Activated CD8-positive, alpha-beta memory T cell treated with anti-CD3 and anti-CD28 coated beads, Interleukin-2, amount 10 ng/mL, durations not matched to agents 7 days and 5 days (primary cell): ENCODE measurements around the gene LRRIQ4. TPM values are rescaled to one million over a fixed set of nuclear protein-coding genes. Genes with fewer than 3 reads are reported as not detected.

ENCODE experiments used
- ATAC-seq: fragments of 150-1000 bp; cut with Tn5 transposase; one replicate; pipeline ENCODE4 v1.10.0; 2021; ENCODE audit warnings: moderate library complexity
- CTCF ChIA-PET: fragments of 350-600 bp; sonication (Branson Sonifier 250); formaldehyde crosslinking; loops from one replicate; lab custom pipeline; 2021; ENCODE audit warnings: antibody characterized with exemption; lab: Charles Lee
- DNase-seq: peaks from one replicate; pipeline ENCODE4 v3.0.0-alpha.2; 2020
- H3K27ac Mint-ChIP-seq: one replicate; pipeline ENCODE4 v1.8.0; 2021; ENCODE audit warnings: mild to moderate bottlenecking, mixed read lengths
- H3K27me3 Mint-ChIP-seq: one replicate; pipeline ENCODE4 v1.8.0; 2021; ENCODE audit warnings: mixed read lengths
- H3K36me3 Mint-ChIP-seq: one replicate; pipeline ENCODE4 v1.8.0; 2021; ENCODE audit warnings: mild to moderate bottlenecking, mixed read lengths
- H3K4me1 Mint-ChIP-seq: one replicate; pipeline ENCODE4 v1.8.0; 2021; ENCODE audit warnings: mixed read lengths
- H3K4me3 Mint-ChIP-seq: one replicate; pipeline ENCODE4 v1.8.0; 2021; ENCODE audit warnings: mild to moderate bottlenecking, moderate library complexity, mixed read lengths
- H3K9me3 Mint-ChIP-seq: one replicate; pipeline ENCODE4 v1.8.0; 2022; ENCODE audit warnings: low read depth, mixed read lengths
- total RNA-seq, 2 experiments: library from RNA; stranded (reverse); gene quantifications; one replicate each; pipeline ENCODE4 v1.2.3, GENCODE V29; 2021

Gene LRRIQ4
- total RNA-seq, 2 experiments from 2014 or later, result 0.23 to 0.35 TPM

DNA sequence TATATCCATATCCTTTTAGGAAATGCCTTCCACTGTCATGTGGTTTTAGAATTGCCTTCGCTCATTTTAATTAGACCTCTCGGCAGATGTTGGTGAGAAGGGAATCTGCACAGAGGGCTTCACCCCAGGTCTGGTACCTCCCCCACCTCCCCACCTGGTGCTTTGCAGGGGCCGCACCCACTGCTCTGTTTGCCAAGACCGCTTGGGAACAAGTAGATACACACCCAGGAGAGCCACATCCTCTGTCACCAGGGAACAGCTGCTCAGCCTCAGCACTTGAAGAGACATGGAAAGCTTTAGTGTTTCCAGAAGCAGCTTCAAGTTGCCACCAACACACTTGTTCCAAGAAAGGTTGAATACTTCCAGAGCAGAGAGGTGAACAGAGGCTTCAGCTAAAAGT, 35.2 kb downstream of the LRRIQ4 start:
- CTCF ChIA-PET, result no interaction called here

DNA sequence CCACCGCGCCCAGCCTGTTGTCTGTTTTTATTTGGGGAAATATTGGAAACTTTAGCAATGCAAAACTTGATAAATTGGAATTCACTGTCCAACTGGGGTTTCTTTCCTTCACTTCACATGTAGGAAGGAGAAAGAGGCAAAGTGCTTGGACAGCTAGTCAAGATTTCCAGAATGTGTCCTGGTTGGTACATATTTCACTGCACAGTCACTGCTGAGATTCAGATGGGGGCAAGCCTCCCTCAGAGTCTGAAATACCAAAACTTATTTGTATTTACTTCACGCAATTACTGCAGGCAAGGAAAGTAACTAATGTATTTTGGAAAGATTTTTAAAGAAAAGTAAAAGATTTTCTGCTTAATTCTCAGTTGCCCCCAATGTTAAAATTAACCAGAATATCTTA, 36.1 kb downstream of the LRRIQ4 start:
- H3K36me3 Mint-ChIP-seq, result no peaks in the 10 kb centered on the region
- H3K27ac Mint-ChIP-seq, result no peak overlapping the region
- H3K27me3 Mint-ChIP-seq, result peaks cover 33% of the 10 kb centered on the region
- H3K9me3 Mint-ChIP-seq, result no peaks in the 10 kb centered on the region
- no peaks in the 10 kb centered on the region for H3K4me1 Mint-ChIP-seq
- no peak overlapping the region for H3K4me3 Mint-ChIP-seq
- DNase-seq (no peak), ATAC-seq (no peak)
- CTCF ChIA-PET, result no interaction called here

More for the DNA sequence above, 35.2 kb downstream of the LRRIQ4 start:
- H3K4me3 Mint-ChIP-seq, result no peak overlapping the region
- ATAC-seq (no peak), DNase-seq (no peak)
- no peaks in the 10 kb centered on the region for H3K36me3 Mint-ChIP-seq
- H3K27me3 Mint-ChIP-seq, result peaks cover 29% of the 10 kb centered on the region
- no peaks in the 10 kb centered on the region for H3K9me3 Mint-ChIP-seq
- no peaks in the 10 kb centered on the region for H3K4me1 Mint-ChIP-seq
- no peak overlapping the region for H3K27ac Mint-ChIP-seq

DNA sequence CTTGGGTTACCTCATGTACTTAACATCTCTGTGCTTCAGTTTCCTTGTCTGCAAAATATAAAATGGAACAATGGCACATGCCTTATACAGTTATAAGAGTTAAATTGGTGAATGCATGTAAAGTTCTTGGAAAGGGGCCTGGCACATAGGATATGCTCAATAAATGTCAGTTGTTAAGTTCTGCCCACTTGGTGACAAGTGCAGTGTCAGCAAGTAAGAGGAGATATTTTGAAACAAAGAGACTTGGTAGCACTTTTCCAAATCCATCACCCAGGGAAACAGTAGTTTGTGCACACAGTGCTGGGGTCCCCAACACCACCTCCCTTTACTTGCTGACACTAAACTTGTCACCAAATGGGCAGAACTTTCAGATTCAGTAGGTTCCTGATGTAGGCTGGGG, 37.9 kb downstream of the LRRIQ4 start:
- no peak overlapping the region for H3K27ac Mint-ChIP-seq
- H3K36me3 Mint-ChIP-seq, result no peaks in the 10 kb centered on the region
- no peak for ATAC-seq
- CTCF ChIA-PET, result no interaction called here
- peaks cover 38% of the 10 kb centered on the region for H3K27me3 Mint-ChIP-seq
- no peaks in the 10 kb centered on the region for H3K4me1 Mint-ChIP-seq
- no peak for DNase-seq
- H3K9me3 Mint-ChIP-seq, result no peaks in the 10 kb centered on the region
- no peak overlapping the region for H3K4me3 Mint-ChIP-seq

DNA sequence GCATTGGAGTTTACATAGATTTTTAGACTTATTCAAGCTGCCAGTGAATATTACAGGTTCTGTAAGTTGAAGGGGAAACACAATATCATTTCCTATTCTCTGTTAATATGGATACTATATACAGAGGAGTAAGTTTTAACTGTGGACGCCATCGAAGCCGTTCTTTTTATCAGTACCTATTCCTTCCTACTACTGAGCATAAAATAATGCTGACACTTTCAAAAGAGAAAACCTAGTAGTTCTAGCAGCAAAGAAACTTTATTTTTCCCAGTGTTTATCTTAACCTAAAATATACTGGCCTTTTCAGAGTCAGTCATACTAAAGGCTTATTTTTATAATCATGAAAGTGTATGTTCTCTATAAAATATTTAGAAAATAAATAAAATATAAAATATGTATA, 42.8 kb downstream of the LRRIQ4 start:
- DNase-seq (no peak), ATAC-seq (no peak)
- H3K36me3 Mint-ChIP-seq, result no peaks in the 10 kb centered on the region
- CTCF ChIA-PET, result no interaction called here
- no peak overlapping the region for H3K27ac Mint-ChIP-seq
- H3K27me3 Mint-ChIP-seq, result peaks cover 40% of the 10 kb centered on the region
- H3K9me3 Mint-ChIP-seq, result no peaks in the 10 kb centered on the region
- H3K4me3 Mint-ChIP-seq, result no peak overlapping the region
- H3K4me1 Mint-ChIP-seq, result no peaks in the 10 kb centered on the region

DNA sequence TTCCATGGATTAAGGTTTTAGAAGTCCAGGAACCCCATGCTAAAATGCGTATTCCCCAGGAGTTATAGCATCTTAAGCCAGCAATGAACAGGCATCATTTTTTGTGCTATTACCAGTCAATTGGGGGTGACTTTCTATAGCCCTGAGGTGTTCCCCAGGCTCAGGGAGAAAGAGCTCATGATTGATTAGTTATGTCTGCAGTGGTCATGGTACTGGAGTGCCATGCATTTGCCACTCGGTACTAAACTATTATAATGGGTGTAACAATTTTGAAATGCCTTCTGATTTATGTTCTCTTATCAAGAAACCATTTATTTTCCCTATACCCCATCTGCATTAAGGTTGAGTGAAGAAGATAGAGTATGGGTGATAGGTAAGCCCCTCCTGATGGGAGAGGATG, 45.1 kb downstream of the LRRIQ4 start:
- no peak for ATAC-seq
- Mint-ChIP-seq H3K4me1 (no peaks in the 10 kb centered on the region), H3K27ac (no peak overlapping the region), H3K9me3 (no peaks in the 10 kb centered on the region), H3K4me3 (no peak overlapping the region), H3K36me3 (no peaks in the 10 kb centered on the region), H3K27me3 (peaks cover 53% of the 10 kb centered on the region)
- CTCF ChIA-PET, result no interaction called here
- DNase-seq, result no peak

DNA sequence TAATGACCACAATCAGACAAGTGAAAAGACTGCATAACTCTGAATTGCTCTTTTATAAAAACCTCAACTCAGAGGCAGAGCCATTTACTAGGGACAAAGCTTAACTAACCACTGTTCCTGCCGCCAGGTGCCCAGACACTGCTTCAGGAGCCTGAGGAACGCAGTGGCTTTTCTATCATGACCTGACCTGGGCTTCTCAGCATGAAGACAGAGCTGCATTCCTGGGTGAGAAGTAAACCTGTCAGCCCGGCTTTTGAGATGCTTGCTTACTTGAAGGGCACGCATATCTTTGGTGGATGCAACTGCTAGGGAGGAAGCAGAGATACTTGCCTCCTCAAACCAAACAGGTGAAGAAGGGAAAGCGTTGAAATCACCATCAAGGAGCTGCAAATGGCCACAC, 49.2 kb downstream of the LRRIQ4 start:
- Mint-ChIP-seq H3K4me3 (no peak overlapping the region), H3K9me3 (no peaks in the 10 kb centered on the region), H3K27ac (no peak overlapping the region), H3K4me1 (peaks cover 19% of the 10 kb centered on the region), H3K27me3 (peaks cover 34% of the 10 kb centered on the region), H3K36me3 (no peaks in the 10 kb centered on the region)
- CTCF ChIA-PET, result interaction anchor here (0.6 to 2.8 kb wide), 7 partner anchors 16 to 192 kb away, joined by 3 to 14 read pairs (median 5); no protein-coding TSS in a partner anchor
- DNase-seq, result no peak
- ATAC-seq, result no peak

DNA sequence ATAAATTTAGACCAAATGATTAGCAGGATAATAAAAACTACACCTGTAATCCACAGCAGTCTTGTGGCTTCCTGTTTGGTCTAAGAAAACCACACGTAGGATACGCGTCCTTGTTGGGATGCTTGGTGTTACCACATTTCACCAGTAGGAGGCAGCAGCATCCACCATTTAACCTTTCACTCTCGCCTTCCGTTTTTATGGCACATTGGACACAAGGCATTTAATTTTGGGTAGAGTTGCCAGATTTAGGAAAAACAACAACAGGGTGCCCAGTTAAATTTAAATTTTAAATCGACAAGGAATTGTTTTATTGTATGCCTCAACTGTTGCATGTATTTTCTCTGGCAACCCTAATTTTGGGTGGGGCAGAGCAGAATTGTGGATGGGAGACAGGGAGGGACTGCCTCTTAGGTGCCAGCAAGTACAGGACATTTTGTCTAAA, 50.8 kb downstream of the LRRIQ4 start:
- CTCF ChIA-PET, result interaction anchor here (0.6 to 2.8 kb wide), 18 partner anchors 8 to 371 kb away, joined by 3 to 14 read pairs (median 4); partner anchors contain the start of gene SEC62
- H3K27ac Mint-ChIP-seq, result no peak overlapping the region
- peaks cover 22% of the 10 kb centered on the region for H3K27me3 Mint-ChIP-seq
- H3K4me3 Mint-ChIP-seq, result no peak overlapping the region
- DNase-seq (peak; percentile 72), ATAC-seq (peak; percentile 67)
- H3K36me3 Mint-ChIP-seq, result no peaks in the 10 kb centered on the region
- H3K9me3 Mint-ChIP-seq, result no peaks in the 10 kb centered on the region
- peaks cover 19% of the 10 kb centered on the region for H3K4me1 Mint-ChIP-seq

DNA sequence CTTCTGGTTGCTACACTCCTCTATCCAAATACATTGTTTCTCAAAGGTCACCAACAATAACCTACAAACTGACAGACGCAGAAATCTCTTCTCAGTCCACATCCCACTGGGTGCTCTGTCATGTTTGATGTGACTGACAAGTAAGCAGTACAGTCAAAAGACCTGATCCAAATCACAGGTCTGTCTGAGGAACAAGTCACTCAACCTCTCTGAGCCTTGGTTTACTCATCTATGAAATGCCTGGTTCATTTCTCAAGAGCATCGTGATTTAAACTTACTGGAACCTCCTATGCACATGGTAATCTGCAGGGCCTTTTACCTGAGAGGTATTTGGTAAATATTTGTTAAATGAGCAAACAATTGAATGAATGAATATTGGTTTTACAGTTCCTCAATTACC, 51.6 kb downstream of the LRRIQ4 start:
- Mint-ChIP-seq H3K27me3 (peaks cover 20% of the 10 kb centered on the region), H3K4me1 (peaks cover 19% of the 10 kb centered on the region), H3K4me3 (no peak overlapping the region), H3K9me3 (no peaks in the 10 kb centered on the region), H3K27ac (no peak overlapping the region), H3K36me3 (no peaks in the 10 kb centered on the region)
- ATAC-seq, result no peak
- no peak for DNase-seq
- CTCF ChIA-PET, result interaction anchor here (0.6 to 2.6 kb wide), 8 partner anchors 32 to 935 kb away, joined by 3 to 14 read pairs (median 3); no protein-coding TSS in a partner anchor

DNA sequence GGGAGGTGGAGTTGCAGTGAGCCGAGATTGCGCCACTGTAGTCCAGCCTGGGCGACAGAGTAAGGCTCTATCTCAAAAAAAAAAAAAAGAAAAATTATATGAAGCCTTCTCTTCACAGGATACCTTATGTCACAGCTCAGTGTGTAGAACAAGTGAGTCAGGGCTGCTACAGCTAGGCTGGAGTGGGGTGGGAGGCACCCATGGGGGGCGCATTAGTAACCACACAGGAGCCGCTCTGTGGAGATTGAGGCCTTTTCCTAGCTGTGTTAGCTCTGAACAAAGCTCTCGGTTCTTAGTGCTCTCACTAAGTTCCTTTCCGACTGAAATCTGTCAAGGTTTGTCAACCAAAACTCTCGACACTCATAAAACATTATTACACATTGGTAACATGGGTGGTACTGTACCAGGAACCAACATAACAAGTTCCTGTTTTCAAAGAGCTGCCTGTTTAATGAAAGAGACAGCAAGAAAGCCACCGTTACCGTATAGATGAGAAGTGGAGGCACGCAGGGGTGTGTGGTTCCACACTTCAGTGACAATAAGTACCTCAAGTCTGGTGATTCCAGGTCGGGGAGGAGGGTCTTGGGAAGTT, 52.6 kb downstream of the LRRIQ4 start:
- H3K4me3 Mint-ChIP-seq, result no peak overlapping the region
- CTCF ChIA-PET, result interaction anchor here (0.7 to 1.8 kb wide), 2 partner anchors 102 to 936 kb away, joined by 3 to 6 read pairs; no protein-coding TSS in a partner anchor
- no peak for DNase-seq

DNA sequence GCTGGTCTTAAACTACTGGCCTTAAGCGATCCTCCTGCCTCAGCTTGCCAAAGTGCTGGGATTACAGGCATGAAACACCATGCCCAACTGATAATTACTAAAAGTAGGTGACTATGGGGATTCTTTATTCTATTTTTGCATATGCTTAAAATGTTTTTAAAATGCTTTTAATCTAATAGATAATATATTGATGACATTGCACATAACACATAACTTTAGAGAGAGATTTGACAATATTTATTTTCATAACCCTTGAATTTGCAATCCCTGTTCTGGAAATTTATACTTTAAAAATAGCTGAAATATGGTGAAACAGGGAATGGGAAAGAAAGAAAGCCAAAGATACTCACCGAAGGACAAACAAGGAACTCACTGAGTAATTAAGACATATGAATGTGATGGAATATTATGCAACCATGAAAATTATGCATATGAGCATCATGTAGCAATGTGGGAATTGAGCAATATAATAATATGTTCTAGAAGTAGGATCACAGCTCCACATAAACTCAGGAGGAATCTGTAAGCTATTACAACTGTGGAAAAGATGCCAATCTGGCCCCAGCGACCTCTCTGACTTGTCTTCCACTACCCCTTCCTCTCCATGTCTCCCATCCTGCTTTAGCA, 55.0 kb downstream of the LRRIQ4 start:
- Mint-ChIP-seq H3K36me3 (peaks cover 2% of the 10 kb centered on the region), H3K27me3 (peaks cover 5% of the 10 kb centered on the region), H3K4me1 (peaks cover 40% of the 10 kb centered on the region), H3K4me3 (no peak overlapping the region), H3K9me3 (no peaks in the 10 kb centered on the region), H3K27ac (no peak overlapping the region)
- no peak for DNase-seq
- CTCF ChIA-PET, result no interaction called here
- no peak for ATAC-seq

More for the DNA sequence above, 52.6 kb downstream of the LRRIQ4 start:
- peaks cover 19% of the 10 kb centered on the region for H3K27me3 Mint-ChIP-seq
- H3K9me3 Mint-ChIP-seq, result no peaks in the 10 kb centered on the region
- ATAC-seq, result peak; percentile 47
- H3K36me3 Mint-ChIP-seq, result no peaks in the 10 kb centered on the region
- H3K27ac Mint-ChIP-seq, result no peak overlapping the region
- H3K4me1 Mint-ChIP-seq, result peaks cover 26% of the 10 kb centered on the region

DNA sequence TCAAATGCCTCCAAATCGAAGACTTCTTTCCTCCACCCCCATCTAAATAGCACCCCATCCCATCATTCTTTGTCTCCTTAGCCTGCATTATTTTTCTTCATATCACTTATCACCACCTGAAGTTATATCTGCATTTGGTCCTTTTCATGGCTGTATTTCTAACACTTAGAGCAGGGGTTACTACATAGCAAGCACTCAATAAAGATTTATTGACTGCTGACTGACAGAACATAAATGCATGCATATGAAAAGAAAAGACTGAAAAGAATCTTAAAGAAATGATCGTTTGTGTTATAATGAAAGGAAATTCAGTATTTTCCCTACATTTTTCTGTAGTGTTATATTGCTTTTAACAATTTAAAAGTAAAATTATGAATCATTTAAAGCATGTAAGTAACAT, 55.7 kb downstream of the LRRIQ4 start:
- Mint-ChIP-seq H3K4me1 (peaks cover 38% of the 10 kb centered on the region), H3K9me3 (no peaks in the 10 kb centered on the region), H3K4me3 (no peak overlapping the region), H3K27me3 (peaks cover 5% of the 10 kb centered on the region), H3K27ac (no peak overlapping the region), H3K36me3 (peaks cover 2% of the 10 kb centered on the region)
- ATAC-seq (no peak), DNase-seq (no peak)
- CTCF ChIA-PET, result no interaction called here

DNA sequence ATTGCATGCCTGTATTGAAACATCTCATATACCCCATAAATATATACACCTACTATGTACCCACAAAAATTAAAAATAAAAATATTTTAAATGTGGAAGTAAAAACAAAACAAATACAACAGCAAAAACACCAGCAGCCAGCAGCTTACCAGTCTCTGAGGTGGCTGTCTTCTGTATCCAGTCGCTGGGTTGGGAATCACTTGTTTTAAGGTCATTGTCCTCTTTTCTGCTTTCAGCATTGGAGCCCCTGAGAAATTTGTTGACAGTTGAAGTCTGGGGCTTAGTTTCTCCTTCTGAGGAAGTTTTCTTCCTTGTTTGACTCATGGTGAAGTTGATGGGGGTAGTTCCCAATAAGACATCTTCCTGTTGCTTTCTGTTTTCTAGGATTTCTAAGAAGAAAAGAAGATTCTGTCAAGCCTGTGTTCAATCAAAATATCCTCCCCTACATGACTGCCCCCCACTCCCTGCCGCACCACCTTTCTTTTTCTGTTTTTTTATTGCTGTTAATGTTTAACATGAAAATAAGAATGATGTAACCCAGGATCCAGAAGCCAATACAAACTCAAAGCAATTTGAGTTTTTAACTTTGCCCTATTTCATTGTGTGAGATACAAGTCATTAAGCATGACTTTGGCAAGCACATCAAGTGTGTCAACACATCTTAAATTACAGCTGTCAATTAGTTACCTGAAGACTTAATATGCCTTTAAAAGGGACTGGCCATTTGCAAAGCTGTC, 57.0 kb downstream of the LRRIQ4 start, which contains the start of gene LRRC31:
Gene LRRC31 (minus strand): TSS at position 452 of the 737 bp plus-strand sequence. CDS start 128 bp downstream, at position 324.
- no peak within 1 kb of the TSS for H3K27ac Mint-ChIP-seq
- H3K9me3 Mint-ChIP-seq, result no peaks in the 10 kb centered on the region
- H3K27me3 Mint-ChIP-seq, result peaks cover 8% of the 10 kb centered on the region
- DNase-seq, result no peak
- no peak for ATAC-seq
- no peak within 1 kb of the TSS for H3K4me3 Mint-ChIP-seq
- H3K36me3 Mint-ChIP-seq, result peaks cover 3% of the 10 kb centered on the region
- CTCF ChIA-PET, result no interaction called here
- peaks cover 28% of the 10 kb centered on the region for H3K4me1 Mint-ChIP-seq

DNA sequence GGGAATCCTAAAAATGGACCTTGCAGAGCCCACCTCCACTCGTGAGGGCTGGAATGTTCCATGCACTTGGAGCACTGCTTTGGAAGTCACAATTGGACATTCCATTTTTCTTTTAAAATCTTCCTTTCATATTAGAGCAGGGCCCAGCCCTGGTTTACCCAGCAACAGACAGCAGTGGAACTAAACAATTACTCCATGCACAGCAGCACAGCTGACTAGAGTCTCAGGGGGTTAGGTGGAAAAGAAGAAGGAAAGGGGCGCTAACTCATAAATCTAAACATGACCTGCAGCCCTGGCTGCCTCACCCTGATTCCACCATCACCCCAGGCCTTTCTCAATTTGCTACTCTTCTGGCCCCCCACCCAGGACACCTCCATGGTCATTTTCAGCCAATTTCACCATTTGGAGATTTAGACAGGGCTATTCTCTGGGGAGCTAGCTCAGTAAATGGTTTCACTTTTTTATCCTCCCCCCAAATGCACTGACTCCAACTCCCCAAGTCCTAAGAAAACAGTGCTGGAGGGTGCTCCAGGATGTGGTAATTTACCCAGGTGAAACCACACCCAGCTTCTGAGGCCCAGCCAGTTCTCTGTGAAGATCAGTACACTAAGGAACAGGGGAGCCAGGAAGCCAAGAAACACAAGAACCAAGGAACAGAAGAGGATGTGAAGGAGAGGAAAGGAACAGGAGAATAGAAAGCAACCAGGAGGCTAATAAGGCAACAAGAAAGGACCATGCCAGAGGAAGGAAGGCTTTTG, 58.6 kb downstream of the LRRIQ4 start:
- ATAC-seq, result peak; percentile 27
- Mint-ChIP-seq H3K27ac (no peak overlapping the region), H3K36me3 (peaks cover 4% of the 10 kb centered on the region), H3K4me3 (no peak overlapping the region), H3K4me1 (peaks cover 21% of the 10 kb centered on the region), H3K27me3 (peaks cover 10% of the 10 kb centered on the region), H3K9me3 (no peaks in the 10 kb centered on the region)
- CTCF ChIA-PET, result interaction anchor here (1.4 to 1.9 kb wide), 2 partner anchors 8 to 9 kb away, joined by 4 to 7 read pairs; no protein-coding TSS in a partner anchor
- DNase-seq, result peak; percentile 51
